ENCODE data around the gene DNAH17.

DNA sequence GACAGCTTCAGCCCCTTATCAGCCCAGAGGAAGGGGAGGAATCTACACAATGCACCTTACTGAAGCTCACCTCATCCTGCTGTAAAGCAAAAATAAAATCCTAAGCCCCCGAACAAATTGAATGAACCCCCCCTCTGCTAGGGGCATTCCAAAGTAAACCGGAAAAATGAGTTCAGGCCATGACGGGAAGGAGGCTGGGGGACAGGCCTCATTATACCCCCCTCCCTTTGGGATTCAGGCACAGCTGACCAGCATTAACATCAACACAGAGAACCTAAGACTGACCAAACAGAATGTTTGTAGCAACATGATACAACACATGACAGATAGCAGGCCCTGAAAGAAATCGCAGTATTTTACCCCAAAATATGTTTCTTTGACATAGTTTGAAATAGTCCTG lies 64.2 kb downstream of the DNAH17 start:
- TF ChIP-seq, protein P1, sequence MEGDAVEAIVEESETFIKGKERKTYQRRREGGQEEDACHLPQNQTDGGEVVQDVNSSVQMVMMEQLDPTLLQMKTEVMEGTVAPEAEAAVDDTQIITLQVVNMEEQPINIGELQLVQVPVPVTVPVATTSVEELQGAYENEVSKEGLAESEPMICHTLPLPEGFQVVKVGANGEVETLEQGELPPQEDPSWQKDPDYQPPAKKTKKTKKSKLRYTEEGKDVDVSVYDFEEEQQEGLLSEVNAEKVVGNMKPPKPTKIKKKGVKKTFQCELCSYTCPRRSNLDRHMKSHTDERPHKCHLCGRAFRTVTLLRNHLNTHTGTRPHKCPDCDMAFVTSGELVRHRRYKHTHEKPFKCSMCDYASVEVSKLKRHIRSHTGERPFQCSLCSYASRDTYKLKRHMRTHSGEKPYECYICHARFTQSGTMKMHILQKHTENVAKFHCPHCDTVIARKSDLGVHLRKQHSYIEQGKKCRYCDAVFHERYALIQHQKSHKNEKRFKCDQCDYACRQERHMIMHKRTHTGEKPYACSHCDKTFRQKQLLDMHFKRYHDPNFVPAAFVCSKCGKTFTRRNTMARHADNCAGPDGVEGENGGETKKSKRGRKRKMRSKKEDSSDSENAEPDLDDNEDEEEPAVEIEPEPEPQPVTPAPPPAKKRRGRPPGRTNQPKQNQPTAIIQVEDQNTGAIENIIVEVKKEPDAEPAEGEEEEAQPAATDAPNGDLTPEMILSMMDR (conservative IDR thresholded peaks at IDR 0.05), result no peak
- no peak for TF ChIP-seq EZH2 (IDR thresholded peaks at IDR 0.05; ENCODE audit: low read depth)
